Cardiac muscle cell (in vitro differentiated cells and primary cell): ENCODE measurements around the gene TBRG4. TPM values are rescaled to one million over a fixed set of nuclear protein-coding genes. Genes with fewer than 3 reads are reported as not detected.

Source experiments
- DNase-seq, 2 donors: peaks; one replicate each; pipeline versions ENCODE4 v3.0.0 to v3.0.0-alpha.2; 2010 to 2017; ENCODE audit warnings: low read depth in 1 of 2, low spot score in 1 of 2
- H3K27ac ChIP-seq: fragments of 200-600 bp; sonication (generic); 2 replicates; pipeline ENCODE4 v1.5.1; 2016
- H3K27me3 ChIP-seq: fragments of 200-600 bp; sonication (generic); 2 replicates; pipeline ENCODE4 v1.6.0; 2016; ENCODE audit warnings: control low read depth
- H3K36me3 ChIP-seq: fragments of 200-600 bp; sonication (generic); 2 replicates; pipeline ENCODE4 v1.5.1; 2016; ENCODE audit warnings: control low read depth
- H3K4me1 ChIP-seq: fragments of 200-600 bp; sonication (generic); 2 replicates; pipeline ENCODE4 v1.8.1; 2017; ENCODE audit warnings: low read depth, mild to moderate bottlenecking, mixed run types
- H3K4me3 ChIP-seq: fragments of 200-600 bp; sonication (generic); 2 replicates; pipeline ENCODE4 v1.5.1; 2016; ENCODE audit warnings: mild to moderate bottlenecking
- H3K9me3 ChIP-seq: fragments of 200-600 bp; sonication (generic); 2 replicates; pipeline ENCODE4 v1.5.1; 2017; ENCODE audit warnings: low read depth, mild to moderate bottlenecking, control low read depth
- CTCF ChIP-seq: IDR thresholded peaks from 2 replicates; pipeline ENCODE4 v1.5.1; 2012; ENCODE audit warnings: low read depth, mild to moderate bottlenecking, low read length
- polyA plus RNA-seq: library from polyadenylated mRNA; unstranded; fragments of >200 nt; fragmentation: Nextera tagmentation; extraction: Ambion mirVana; gene quantifications from 2 replicates; pipeline ENCODE4 v1.2.1, GENCODE V29; 2016
- total RNA-seq: library from RNA; depleted of rRNA; stranded (reverse); fragments of >200 nt; gene quantifications from 2 replicates; pipeline ENCODE4 v1.2.3, GENCODE V29; 2016

The TBRG4 gene
- total and polyA plus RNA-seq, 2 experiments from 2014 or later, result 67.9 to 74.4 TPM

GRCh38 chr7:45061352-45061751, 50.1 kb downstream of the TBRG4 start:
- Histone ChIP-seq H3K9me3 (no peaks in the 10 kb centered on the region), H3K27me3 (no peaks in the 10 kb centered on the region), H3K4me1 (no peaks in the 10 kb centered on the region), H3K4me3 (no peak overlapping the region), H3K27ac (no peak overlapping the region), H3K36me3 (peaks cover 7% of the 10 kb centered on the region)
- no peak for DNase-seq
- TF ChIP-seq CTCF, result no peak

GRCh38 chr7:45060295-45060694, 51.2 kb downstream of the TBRG4 start:
- Histone ChIP-seq H3K27me3 (no peaks in the 10 kb centered on the region), H3K9me3 (no peaks in the 10 kb centered on the region), H3K36me3 (peaks cover 7% of the 10 kb centered on the region), H3K27ac (no peak overlapping the region), H3K4me1 (no peaks in the 10 kb centered on the region), H3K4me3 (no peak overlapping the region)
- no peak for DNase-seq
- TF ChIP-seq CTCF, result no peak

- Histone ChIP-seq H3K36me3 (no peaks in the 10 kb centered on the region), H3K4me3 (no peak overlapping the region), H3K9me3 (no peaks in the 10 kb centered on the region), H3K27ac (no peak overlapping the region), H3K27me3 (no peaks in the 10 kb centered on the region), H3K4me1 (no peaks in the 10 kb centered on the region)
- no peak for TF ChIP-seq CTCF
- DNase-seq, result no peak
These were observed 53.6 kb downstream of the TBRG4 start for GRCh38 chr7:45057878-45058277.

- DNase-seq, result no peak
- Histone ChIP-seq H3K4me1 (no peaks in the 10 kb centered on the region), H3K27me3 (no peaks in the 10 kb centered on the region), H3K4me3 (no peak overlapping the region), H3K9me3 (no peaks in the 10 kb centered on the region), H3K36me3 (no peaks in the 10 kb centered on the region), H3K27ac (no peak overlapping the region)
- no peak for TF ChIP-seq CTCF
These were observed 55.8 kb downstream of the TBRG4 start for GRCh38 chr7:45055594-45056219.

GRCh38 chr7:45055016-45055415, 56.5 kb downstream of the TBRG4 start:
- no peaks in the 10 kb centered on the region for H3K36me3 ChIP-seq
- no peaks in the 10 kb centered on the region for H3K27me3 ChIP-seq
- no peak for DNase-seq
- no peak overlapping the region for H3K27ac ChIP-seq
- H3K4me3 ChIP-seq, result no peak overlapping the region
- TF ChIP-seq CTCF, result no peak
- H3K9me3 ChIP-seq, result no peaks in the 10 kb centered on the region
- no peaks in the 10 kb centered on the region for H3K4me1 ChIP-seq
